ENCODE data around the gene ANKRD2.

- TF ChIP-seq POLR2A (IDR thresholded peaks at IDR 0.05; ENCODE audit: low read depth, low read length) = no peak
- TF ChIP-seq POLR2AphosphoS5 (IDR thresholded peaks at IDR 0.05; ENCODE audit: low read depth, low read length) = no peak
- TF ChIP-seq TAF1 (IDR thresholded peaks at IDR 0.05; ENCODE audit: low read depth, low read length) = no peak
- no peak for TF ChIP-seq SPI1 (IDR thresholded peaks at IDR 0.05; ENCODE audit: low read depth, low read length)
Observed at GRCh38 chr10:97533888-97534287, 38.7 kb upstream of the ANKRD2 start.
